Adipocyte (in vitro differentiated cells): ENCODE measurements around the gene DBET.
"Not testable (repeated sequence)": the region's sequence is repeated elsewhere in the genome, so short reads cannot be mapped to it uniquely, and the experiment has no call there.

Experiments used
- DNase-seq: peaks from one replicate; pipeline ENCODE4 v3.0.0-alpha.2; 2015; ENCODE audit warnings: low read depth
- H3K27me3 ChIP-seq: replicated peaks from 2 replicates; pipeline ENCODE4 v1.7.0; 2013; ENCODE audit warnings: mild to moderate bottlenecking, low read length, moderate library complexity; ENCODE audit not compliant: control insufficient read depth, insufficient read depth
- H3K36me3 ChIP-seq: 2 replicates; pipeline ENCODE4 v1.7.0; 2013; ENCODE audit warnings: low read length, mild to moderate bottlenecking, moderate library complexity; ENCODE audit not compliant: control insufficient read depth, insufficient read depth, severe bottlenecking
- H3K4me1 ChIP-seq: 2 replicates; pipeline ENCODE4 v1.7.0; 2013; ENCODE audit warnings: mild to moderate bottlenecking, low read length, moderate library complexity; ENCODE audit not compliant: control insufficient read depth, insufficient read depth
- H3K4me3 ChIP-seq: 2 replicates; pipeline ENCODE4 v1.7.0; 2013; ENCODE audit warnings: mild to moderate bottlenecking, low read length, moderate library complexity
- H3K9ac ChIP-seq: 2 replicates; pipeline ENCODE4 v1.7.0; 2013; ENCODE audit warnings: mild to moderate bottlenecking, low read length, moderate library complexity
- H3K9me3 ChIP-seq: 2 replicates; pipeline ENCODE4 v1.7.0; 2013; ENCODE audit warnings: mild to moderate bottlenecking, low read length, moderate library complexity; ENCODE audit not compliant: control insufficient read depth

DBET gene

GRCh38 chr4:190109390-190110011 lies 45.2 kb downstream of the DBET start:
- H3K9me3 ChIP-seq, H3K9ac ChIP-seq, H3K4me1 ChIP-seq, H3K4me3 ChIP-seq, H3K27me3 ChIP-seq, DNase-seq, H3K36me3 ChIP-seq: not testable (repeated sequence)

- H3K9me3 ChIP-seq, H3K27me3 ChIP-seq, H3K9ac ChIP-seq, H3K4me3 ChIP-seq, H3K36me3 ChIP-seq, DNase-seq, H3K4me1 ChIP-seq: not testable (repeated sequence)
These were observed 45.7 kb downstream of the DBET start for GRCh38 chr4:190110033-190110432.

GRCh38 chr4:190110570-190111295 lies 46.4 kb downstream of the DBET start:
- H3K4me3 ChIP-seq, H3K9me3 ChIP-seq, DNase-seq, H3K27me3 ChIP-seq, H3K36me3 ChIP-seq, H3K4me1 ChIP-seq, H3K9ac ChIP-seq: not testable (repeated sequence)

GRCh38 chr4:190112879-190113278 lies 48.6 kb downstream of the DBET start:
- H3K4me3 ChIP-seq, H3K27me3 ChIP-seq, H3K9ac ChIP-seq, H3K4me1 ChIP-seq, H3K36me3 ChIP-seq, DNase-seq, H3K9me3 ChIP-seq: not testable (repeated sequence)

- not testable (repeated sequence) for DNase-seq, H3K27me3 ChIP-seq, H3K36me3 ChIP-seq, H3K4me1 ChIP-seq, H3K9me3 ChIP-seq, H3K4me3 ChIP-seq, H3K9ac ChIP-seq
These were observed 50.7 kb downstream of the DBET start for GRCh38 chr4:190114991-190115390.
